HUES64 (cell line): Measurements from ENCODE around the gene HSPD1.
"Not testable (repeated sequence)": the region's sequence is repeated elsewhere in the genome, so short reads cannot be mapped to it uniquely, and the experiment has no call there.

Experiments
- H3K27ac ChIP-seq: 2 replicates; pipeline ENCODE4 v1.7.0; 2013; ENCODE audit warnings: low read depth, low read length, inconsistent platforms
- H3K27me3 ChIP-seq: 2 replicates; pipeline ENCODE4 v1.6.1; 2013; ENCODE audit warnings: mild to moderate bottlenecking, low read length; ENCODE audit not compliant: insufficient read depth
- H3K36me3 ChIP-seq: 2 replicates; pipeline ENCODE4 v1.6.1; 2013; ENCODE audit warnings: mild to moderate bottlenecking, low read length; ENCODE audit not compliant: insufficient read depth
- H3K4me1 ChIP-seq: 2 replicates; pipeline ENCODE4 v1.6.1; 2013; ENCODE audit warnings: mild to moderate bottlenecking, low read length, moderate library complexity; ENCODE audit not compliant: insufficient read depth
- H3K4me3 ChIP-seq: 2 replicates; pipeline ENCODE4 v1.5.1; 2013; ENCODE audit warnings: mild to moderate bottlenecking, low read length, moderate library complexity
- H3K9ac ChIP-seq: 2 replicates; pipeline ENCODE4 v1.6.1; 2013; ENCODE audit warnings: mild to moderate bottlenecking, low read depth, low read length
- H3K9me3 ChIP-seq: 2 replicates; pipeline ENCODE4 v1.6.1; 2013; ENCODE audit warnings: low read depth, low read length; ENCODE audit not compliant: insufficient read depth
- WGBS: fragments of 150-250, 120-280 bp; methylation state at CpG from one replicate; pipeline ENCODE4 v1.1.7; 2013; ENCODE audit warnings: missing lambda C conversion rate; 5-methylcytosine and 5-hydroxymethylcytosine counted together

HSPD1 gene

GRCh38 chr2:197496695-197497094, 2.9 kb downstream of the HSPD1 start:
- H3K27ac ChIP-seq = no peak overlapping the region
- peak overlapping the region; percentile 96 for H3K9ac ChIP-seq
- peaks cover 72% of the 10 kb centered on the region for H3K36me3 ChIP-seq
- peak overlapping the region; percentile 76 for H3K4me3 ChIP-seq
- no peaks in the 10 kb centered on the region for H3K9me3 ChIP-seq
- H3K27me3 ChIP-seq = no peaks in the 10 kb centered on the region
- H3K4me1 ChIP-seq = peaks cover 23% of the 10 kb centered on the region

- Histone ChIP-seq H3K36me3 (peaks cover 81% of the 10 kb centered on the region), H3K9ac (no peak overlapping the region; the same call in 1 of the 2 replicates), H3K9me3 (no peaks in the 10 kb centered on the region), H3K4me1 (peaks cover 22% of the 10 kb centered on the region), H3K4me3 (peak overlapping the region; percentile 76; the same call in 1 of the 2 replicates), H3K27me3 (no peaks in the 10 kb centered on the region), H3K27ac (no peak overlapping the region)
- 100% methylated on average over 2 of the region's 2 CpGs for WGBS
Observed at GRCh38 chr2:197495433-197496134, 4.1 kb downstream of the HSPD1 start.

- 99% methylated on average over 4 of the region's 4 CpGs for WGBS
- Histone ChIP-seq H3K4me3 (no peak overlapping the region), H3K9me3 (peaks cover 12% of the 10 kb centered on the region; the same call in 1 of the 2 replicates), H3K27ac (no peak overlapping the region), H3K36me3 (peaks cover 73% of the 10 kb centered on the region), H3K27me3 (no peaks in the 10 kb centered on the region), H3K9ac (no peak overlapping the region), H3K4me1 (no peaks in the 10 kb centered on the region)
Observed at GRCh38 chr2:197487385-197487784, 12.3 kb downstream of the HSPD1 start.

DNA sequence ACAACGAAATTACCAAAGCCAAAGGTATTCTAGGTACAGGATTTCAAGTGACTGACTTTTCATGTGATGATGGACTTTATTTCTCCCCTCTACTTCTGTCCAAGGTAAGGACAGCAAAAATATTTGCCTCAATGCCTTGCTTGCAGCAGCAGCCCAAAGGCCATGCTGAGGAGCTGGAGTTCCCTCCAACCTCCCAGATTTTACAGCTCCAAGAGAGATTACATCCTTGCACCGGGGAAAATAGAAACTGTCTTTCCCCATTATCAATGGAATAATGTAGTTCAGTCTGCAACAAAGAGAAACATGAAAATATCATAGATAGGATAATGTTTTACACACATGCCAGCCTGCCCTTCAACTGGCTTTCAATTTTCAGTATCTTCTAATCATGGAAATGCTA, 13.5 kb downstream of the HSPD1 start:
- 100% methylated on average over 1 of the region's 2 CpGs for WGBS
- H3K27me3 ChIP-seq = no peaks in the 10 kb centered on the region
- H3K9me3 ChIP-seq = peaks cover 12% of the 10 kb centered on the region; the same call in 1 of the 2 replicates
- peaks cover 61% of the 10 kb centered on the region for H3K36me3 ChIP-seq
- H3K9ac ChIP-seq = no peak overlapping the region
- H3K4me1 ChIP-seq = no peaks in the 10 kb centered on the region
- H3K4me3 ChIP-seq = no peak overlapping the region
- no peak overlapping the region for H3K27ac ChIP-seq

- 98% methylated on average over 3 of the region's 3 CpGs for WGBS
- H3K9ac ChIP-seq, H3K4me1 ChIP-seq: not testable (repeated sequence)
Observed at GRCh38 chr2:197484248-197484647, 15.4 kb downstream of the HSPD1 start.

GRCh38 chr2:197480165-197481036, 19.2 kb downstream of the HSPD1 start:
- WGBS = 95% methylated on average over 9 of the region's 9 CpGs
- Histone ChIP-seq H3K4me3 (no peak overlapping the region), H3K4me1 (no peaks in the 10 kb centered on the region), H3K9ac (no peak overlapping the region), H3K27me3 (no peaks in the 10 kb centered on the region), H3K27ac (no peak overlapping the region), H3K36me3 (peaks cover 28% of the 10 kb centered on the region), H3K9me3 (peaks cover 12% of the 10 kb centered on the region; the same call in 1 of the 2 replicates)

More at GRCh38 chr2:197484248-197484647, 15.4 kb downstream of the HSPD1 start:
- H3K27me3 ChIP-seq, H3K27ac ChIP-seq, H3K4me3 ChIP-seq: not testable (repeated sequence)
- Histone ChIP-seq H3K9me3 (peaks cover 12% of the 10 kb centered on the region; the same call in 1 of the 2 replicates), H3K36me3 (peaks cover 42% of the 10 kb centered on the region)

- WGBS = 97% methylated on average over 3 of the region's 3 CpGs
- Histone ChIP-seq H3K9me3 (no peaks in the 10 kb centered on the region), H3K36me3 (peaks cover 46% of the 10 kb centered on the region), H3K27me3 (no peaks in the 10 kb centered on the region), H3K9ac (no peak overlapping the region), H3K27ac (no peak overlapping the region), H3K4me1 (no peaks in the 10 kb centered on the region), H3K4me3 (no peak overlapping the region)
Observed at GRCh38 chr2:197477797-197478196, 21.8 kb downstream of the HSPD1 start.

DNA sequence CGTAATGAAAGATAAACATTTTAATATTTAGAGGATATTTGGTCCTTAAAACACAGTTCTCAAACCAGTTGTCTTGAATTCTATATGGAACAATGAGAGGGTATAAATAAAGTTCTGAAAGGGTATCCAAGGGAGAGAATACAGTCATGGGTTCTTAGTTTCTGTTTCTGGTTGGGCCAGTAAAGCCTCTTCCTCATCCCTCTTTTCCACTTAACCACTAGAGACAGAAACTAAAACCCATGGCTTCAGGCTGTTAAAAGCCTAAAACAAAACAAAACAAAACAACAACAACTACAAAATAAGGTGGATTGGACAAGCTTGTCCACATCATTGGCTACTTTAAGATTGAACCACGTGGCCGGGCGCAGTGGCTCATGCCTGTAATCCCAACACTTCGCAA, 27.5 kb downstream of the HSPD1 start:
- no peaks in the 10 kb centered on the region for H3K9me3 ChIP-seq
- H3K4me3 ChIP-seq = no peak overlapping the region
- 93% methylated on average over 4 of the region's 5 CpGs for WGBS
- no peaks in the 10 kb centered on the region for H3K27me3 ChIP-seq
- H3K4me1 ChIP-seq = no peaks in the 10 kb centered on the region
- H3K27ac ChIP-seq = no peak overlapping the region
- no peak overlapping the region for H3K9ac ChIP-seq
- H3K36me3 ChIP-seq = peaks cover 72% of the 10 kb centered on the region

DNA sequence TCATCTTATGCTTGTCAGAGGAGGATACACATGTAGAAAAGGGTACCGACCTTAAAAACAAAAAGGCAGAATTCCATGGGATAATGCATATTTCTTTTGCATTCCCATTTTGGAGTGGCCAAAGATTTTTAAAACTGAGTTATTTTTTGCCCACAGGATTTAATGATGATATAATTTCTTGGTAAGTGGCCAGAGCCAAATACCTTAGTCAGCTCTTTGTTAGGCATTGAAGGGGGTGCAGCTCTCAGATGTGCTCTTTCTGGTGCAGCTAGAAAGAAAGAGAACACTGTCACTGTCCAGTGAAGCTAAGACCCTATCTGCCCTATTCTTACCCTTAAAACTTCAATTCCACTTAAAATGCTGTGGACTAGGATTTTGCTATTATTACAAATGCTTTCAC, 35.5 kb downstream of the HSPD1 start:
- WGBS = 95% methylated on average over 1 of the region's 1 CpG
- Histone ChIP-seq H3K4me1 (no peaks in the 10 kb centered on the region), H3K4me3 (no peak overlapping the region), H3K9ac (no peak overlapping the region), H3K27me3 (no peaks in the 10 kb centered on the region), H3K9me3 (no peaks in the 10 kb centered on the region), H3K27ac (no peak overlapping the region), H3K36me3 (peaks cover 54% of the 10 kb centered on the region)

- H3K27me3 ChIP-seq = no peaks in the 10 kb centered on the region
- no peak overlapping the region for H3K27ac ChIP-seq
- peaks cover 38% of the 10 kb centered on the region for H3K36me3 ChIP-seq
- no peak overlapping the region for H3K9ac ChIP-seq
- 96% methylated on average over 1 of the region's 2 CpGs for WGBS
- H3K4me1 ChIP-seq = no peaks in the 10 kb centered on the region
- no peak overlapping the region for H3K4me3 ChIP-seq
- H3K9me3 ChIP-seq = no peaks in the 10 kb centered on the region
Observed at GRCh38 chr2:197461057-197461456, 38.6 kb downstream of the HSPD1 start.

DNA sequence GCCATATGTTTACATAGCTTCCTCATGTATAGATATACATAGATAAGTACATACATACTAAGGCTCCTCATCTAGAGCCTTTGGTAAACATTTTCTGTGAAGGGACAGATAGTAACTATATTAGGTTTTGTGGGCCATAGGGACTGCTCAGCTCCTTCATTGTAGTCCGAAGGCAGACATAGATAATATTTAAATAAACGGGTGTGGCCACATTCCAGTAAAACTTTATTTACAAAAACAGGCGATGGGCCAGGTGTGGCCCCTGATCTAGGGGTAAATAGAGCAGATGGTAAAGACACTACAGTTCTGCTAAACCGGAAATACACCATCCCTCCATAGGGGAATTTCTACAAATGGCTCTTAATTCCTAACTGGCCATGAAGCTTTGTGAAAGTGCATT, 39.0 kb downstream of the HSPD1 start:
- Histone ChIP-seq H3K4me1 (no peaks in the 10 kb centered on the region), H3K36me3 (peaks cover 34% of the 10 kb centered on the region), H3K9me3 (no peaks in the 10 kb centered on the region), H3K4me3 (no peak overlapping the region), H3K27me3 (no peaks in the 10 kb centered on the region), H3K9ac (no peak overlapping the region), H3K27ac (no peak overlapping the region)
- WGBS = 98% methylated on average over 4 of the region's 4 CpGs
